DND-41 (cell line): Measurements from ENCODE around the gene WDFY3.

ENCODE experiments used
- CTCF ChIP-seq: IDR thresholded peaks from 2 replicates; pipeline ENCODE4 v1.5.1; 2012; ENCODE audit warnings: borderline replicate concordance, low read length, moderate library complexity, mild to moderate bottlenecking; ENCODE audit not compliant: poor library complexity, severe bottlenecking; ENCODE audit errors: extremely low read depth
- EZH2 ChIP-seq: IDR thresholded peaks from 3 replicates; pipeline ENCODE4 v1.6.1; 2012; ENCODE audit warnings: borderline replicate concordance, low read depth, mild to moderate bottlenecking, moderate library complexity, low read length, inconsistent platforms; ENCODE audit not compliant: severe bottlenecking

- TF ChIP-seq CTCF (no peak), EZH2 (no peak)
Measured at GRCh38 chr4:84727491-84727890, 239.0 kb downstream of the WDFY3 start.
